DMS 273 treated with DMSO at 0.1 percent for 48 hours (cell line): ENCODE data around the gene NXPE2.
"Not testable (repeated sequence)": the region's sequence is repeated elsewhere in the genome, so short reads cannot be mapped to it uniquely, and the experiment has no call there.

Experiments
- DNase-seq: peaks from one replicate; lab custom pipeline; 2025; lab: John Stamatoyannopoulos, UW

The NXPE2 gene

GRCh38 chr11:114678125-114679036 is at the start of gene NXPE2:
TSS of gene NXPE2 (plus strand) at chr11:114678527. CDS start at chr11:114678576, 49 bp downstream.
- DNase-seq: no peak

GRCh38 chr11:114631445-114631965 is 46.8 kb upstream of the NXPE2 start:
- DNase-seq: not testable (repeated sequence)

GRCh38 chr11:114639440-114639839 is 38.9 kb upstream of the NXPE2 start:
- DNase-seq: not testable (repeated sequence)

- DNase-seq: no peak
Measured at GRCh38 chr11:114650661-114651060, 27.7 kb upstream of the NXPE2 start.

GRCh38 chr11:114651145-114651718 is 27.1 kb upstream of the NXPE2 start:
- DNase-seq: no peak

GRCh38 chr11:114653148-114653547 is 25.2 kb upstream of the NXPE2 start:
- DNase-seq: no peak

GRCh38 chr11:114664641-114665040 is 13.7 kb upstream of the NXPE2 start:
- DNase-seq: no peak

- no peak for DNase-seq
Measured at GRCh38 chr11:114666760-114667159, 11.6 kb upstream of the NXPE2 start.

- DNase-seq: no peak
Measured at GRCh38 chr11:114668109-114668508, 10.2 kb upstream of the NXPE2 start.

GRCh38 chr11:114673661-114674060 is 4.7 kb upstream of the NXPE2 start:
- no peak for DNase-seq

GRCh38 chr11:114679505-114679904 is 1.2 kb downstream of the NXPE2 start:
- no peak for DNase-seq

GRCh38 chr11:114683007-114683406 is 4.7 kb downstream of the NXPE2 start:
- DNase-seq: no peak

- DNase-seq: no peak
Measured at GRCh38 chr11:114684636-114685035, 6.3 kb downstream of the NXPE2 start.

- no peak for DNase-seq
Measured at GRCh38 chr11:114685097-114685496, 6.8 kb downstream of the NXPE2 start.

- no peak for DNase-seq
Measured at GRCh38 chr11:114705280-114706024, 27.1 kb downstream of the NXPE2 start.

GRCh38 chr11:114709960-114710359 is 31.6 kb downstream of the NXPE2 start:
- no peak for DNase-seq

GRCh38 chr11:114713756-114714155 is 35.4 kb downstream of the NXPE2 start:
- DNase-seq: no peak

GRCh38 chr11:114719562-114719961 is 41.2 kb downstream of the NXPE2 start:
- DNase-seq: no peak

- no peak for DNase-seq
Measured at GRCh38 chr11:114724916-114725524, 46.7 kb downstream of the NXPE2 start.

- DNase-seq: no peak
Measured at GRCh38 chr11:114725623-114726022, 47.3 kb downstream of the NXPE2 start.

- no peak for DNase-seq
Measured at GRCh38 chr11:114736806-114737205, 58.5 kb downstream of the NXPE2 start.

- DNase-seq: no peak
Measured at GRCh38 chr11:114738954-114739353, 60.6 kb downstream of the NXPE2 start.
